HEK293 (cell line): ENCODE data around the gene OOSP1.

Source experiments
- CTCF ChIA-PET: fragments of 350-600 bp; formaldehyde crosslinking; extraction: SDS; loops from one replicate; lab custom pipeline; 2021; ENCODE audit warnings: antibody characterized with exemption; lab: Yijun Ruan, JAX
- POLR2A ChIA-PET: fragments of 300-600 bp; formaldehyde crosslinking; extraction: SDS; loops from one replicate; lab custom pipeline; 2020; ENCODE audit warnings: antibody characterized with exemption, inconsistent platforms; lab: Yijun Ruan, JAX
- H3K27ac ChIP-seq: fragments of 200-500 bp; sonication (Bioruptor generic); 2 replicates; pipeline ENCODE4 v1.5.1; 2014; ENCODE audit warnings: low read depth, low read length, control low read depth, inconsistent platforms; ENCODE audit errors: extremely low read depth
- H3K36me3 ChIP-seq, 2 experiments: fragments of 200-500 bp in 1 of 2; sonication (Bioruptor generic) in 1 of 2; 1 replicate in 1 of 2; 2 replicates in 1 of 2; pipeline ENCODE4 v1.5.1; 2014 to 2017; ENCODE audit warnings: inconsistent platforms in 2 of 2, low read length in 2 of 2; ENCODE audit not compliant: control insufficient read depth in 2 of 2, insufficient read depth in 1 of 2
- H3K4me1 ChIP-seq: fragments of 200-500 bp; sonication (Bioruptor generic); 2 replicates; pipeline ENCODE4 v1.5.1; 2014; ENCODE audit warnings: mild to moderate bottlenecking, low read length, inconsistent platforms; ENCODE audit not compliant: control insufficient read depth, insufficient read depth
- H3K4me3 ChIP-seq: 2 replicates; pipeline ENCODE4 v1.5.1; 2011; ENCODE audit warnings: low read depth, mild to moderate bottlenecking, control low read depth, low read length, moderate library complexity
- H3K9me3 ChIP-seq: fragments of 200-500 bp; sonication (Bioruptor generic); 2 replicates; pipeline ENCODE4 v1.5.1; 2014; ENCODE audit warnings: low read depth, low read length, inconsistent platforms; ENCODE audit not compliant: control insufficient read depth, insufficient read depth
- OSR2 ChIP-seq: fragments of 450-650 bp; formaldehyde crosslinking; IDR thresholded peaks from 2 replicates; pipeline ENCODE4 v1.5.1; 2016; ENCODE audit warnings: missing biosample characterization, missing genetic modification characterization
- SP7 ChIP-seq: fragments of 450-650 bp; formaldehyde crosslinking; IDR thresholded peaks from 2 replicates; pipeline ENCODE4 v1.5.1; 2016; ENCODE audit warnings: missing biosample characterization, missing genetic modification characterization
- ZBTB1 ChIP-seq: fragments of 450-650 bp; formaldehyde crosslinking; IDR thresholded peaks from 2 replicates; pipeline ENCODE4 v1.5.1; 2016; ENCODE audit warnings: missing biosample characterization, missing genetic modification characterization
- ZNF114 ChIP-seq: fragments of 450-650 bp; formaldehyde crosslinking; IDR thresholded peaks from 2 replicates; pipeline ENCODE4 v1.5.0; 2017; ENCODE audit warnings: missing biosample characterization, missing genetic modification characterization
- ZNF132 ChIP-seq: fragments of 450-650 bp; formaldehyde crosslinking; IDR thresholded peaks from 2 replicates; pipeline ENCODE4 v1.5.1; 2017; ENCODE audit warnings: missing biosample characterization, missing genetic modification characterization, borderline replicate concordance
- ZNF146 ChIP-seq: fragments of 450-650 bp; formaldehyde crosslinking; IDR thresholded peaks from 2 replicates; pipeline ENCODE4 v1.5.1; 2016; ENCODE audit warnings: missing biosample characterization, missing genetic modification characterization
- ZNF155 ChIP-seq: fragments of 450-650 bp; formaldehyde crosslinking; IDR thresholded peaks from 2 replicates; pipeline ENCODE4 v1.5.1; 2016; ENCODE audit warnings: missing biosample characterization, missing genetic modification characterization
- ZNF2 ChIP-seq: fragments of 450-650 bp; formaldehyde crosslinking; IDR thresholded peaks from 2 replicates; pipeline ENCODE4 v1.5.1; 2016; ENCODE audit warnings: missing biosample characterization, missing genetic modification characterization
- ZNF239 ChIP-seq: fragments of 450-650 bp; formaldehyde crosslinking; IDR thresholded peaks from 2 replicates; pipeline ENCODE4 v1.5.1; 2016; ENCODE audit warnings: missing biosample characterization, missing genetic modification characterization
- ZNF416 ChIP-seq: fragments of 450-650 bp; formaldehyde crosslinking; IDR thresholded peaks from 2 replicates; pipeline ENCODE4 v1.5.1; 2016; ENCODE audit warnings: missing biosample characterization, missing genetic modification characterization
- ZNF433 ChIP-seq: fragments of 450-650 bp; formaldehyde crosslinking; IDR thresholded peaks from 2 replicates; pipeline ENCODE4 v1.5.1; 2016; ENCODE audit warnings: missing biosample characterization, missing genetic modification characterization, low read depth
- ZNF596 ChIP-seq: fragments of 450-650 bp; IDR thresholded peaks from 2 replicates; pipeline ENCODE4 v1.5.0; 2018; ENCODE audit warnings: missing biosample characterization, mild to moderate bottlenecking, missing genetic modification characterization, moderate library complexity
- ZNF600 ChIP-seq: fragments of 450-650 bp; formaldehyde crosslinking; IDR thresholded peaks from 2 replicates; pipeline ENCODE4 v1.5.1; 2016; ENCODE audit warnings: missing biosample characterization, missing genetic modification characterization
- ZSCAN16 ChIP-seq: fragments of 450-650 bp; formaldehyde crosslinking; IDR thresholded peaks from 2 replicates; pipeline ENCODE4 v1.5.1; 2016; ENCODE audit warnings: missing biosample characterization, missing genetic modification characterization
- TF ChIP-seq, protein P1 (sequence below): fragments of 450-650 bp; formaldehyde crosslinking; optimal IDR thresholded peaks from 2 replicates; pipeline ENCODE3; 2016; ENCODE audit warnings: missing biosample characterization, mild to moderate bottlenecking, missing genetic modification characterization
- TF ChIP-seq, protein P2 (sequence below): fragments of 450-650 bp; formaldehyde crosslinking; IDR thresholded peaks from 2 replicates; pipeline ENCODE4 v1.5.1; 2016; ENCODE audit warnings: missing biosample characterization, missing genetic modification characterization
- TF ChIP-seq, protein P3 (sequence below): fragments of 450-650 bp; formaldehyde crosslinking; IDR thresholded peaks from 2 replicates; pipeline ENCODE4 v1.5.1; 2016; ENCODE audit warnings: missing biosample characterization, missing genetic modification characterization, low read depth
- TF ChIP-seq, protein P4 (sequence below): fragments of 450-650 bp; IDR thresholded peaks from 2 replicates; pipeline ENCODE4 v1.5.1; 2018; ENCODE audit warnings: missing biosample characterization, missing genetic modification characterization

The OOSP1 gene

DNA sequence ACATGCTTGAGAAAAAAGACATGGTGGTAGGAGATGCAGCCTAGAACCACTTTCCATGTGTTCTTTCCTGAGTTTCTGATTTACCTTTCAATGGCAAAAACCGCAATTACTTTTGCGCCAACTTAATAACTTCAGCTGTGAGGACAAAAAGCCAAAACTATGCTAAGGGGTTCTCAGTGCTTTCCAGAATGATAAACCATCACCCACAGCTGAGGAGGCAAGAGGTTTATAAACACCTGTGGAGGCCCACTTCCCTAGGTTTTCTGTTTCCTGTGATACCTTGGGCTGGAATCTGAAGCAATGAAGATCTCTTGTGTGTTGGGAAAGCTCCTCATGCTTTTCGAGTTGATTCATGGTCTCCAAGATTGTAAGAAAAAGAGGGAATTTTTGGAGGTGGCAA, 25.5 kb downstream of the OOSP1 start, which contains the start of gene OOSP4A:
OOSP4A (plus strand) TSS at position 301 of the 400 bp plus-strand sequence; CDS start at position 301, 0 bp downstream.
- no peaks in the 10 kb centered on the region for H3K9me3 ChIP-seq
- no peaks in the 10 kb centered on the region for H3K36me3 ChIP-seq
- POLR2A ChIA-PET: no interaction called here
- CTCF ChIA-PET: interaction anchor here (0.7 kb wide), 1 partner anchor 429 kb away, joined by 4 read pairs; no protein-coding TSS in a partner anchor
- TF ChIP-seq ZNF239: no peak
- no peak for TF ChIP-seq ZNF596
- no peak for TF ChIP-seq ZNF132 (tag by site-specific recombination)
- no peak for TF ChIP-seq OSR2 (tag by site-specific recombination)
- no peaks in the 10 kb centered on the region for H3K4me1 ChIP-seq
- H3K4me3 ChIP-seq: no peak within 1 kb of the TSS
- no peak within 1 kb of the TSS for H3K27ac ChIP-seq

DNA sequence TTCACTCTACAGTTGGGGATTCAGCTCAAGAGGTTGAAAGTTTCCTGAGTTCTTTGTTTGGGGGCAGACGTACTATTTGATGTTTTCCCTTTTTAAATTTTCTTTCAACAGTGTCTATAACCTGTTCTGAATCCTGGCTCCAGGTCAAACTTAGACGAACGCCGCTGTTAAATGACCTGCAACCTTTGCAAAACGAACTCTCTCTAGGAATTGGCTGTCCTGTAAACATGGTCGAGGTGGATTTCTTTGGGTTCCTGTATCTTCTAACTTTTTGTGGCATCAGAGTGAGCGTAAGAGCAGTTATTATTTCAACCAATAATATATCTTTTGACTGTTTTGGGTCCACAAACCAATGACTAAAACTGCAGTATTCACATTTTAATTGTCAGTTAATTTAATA, 27.2 kb downstream of the OOSP1 start:
- Histone ChIP-seq H3K9me3 (no peaks in the 10 kb centered on the region), H3K27ac (no peak overlapping the region), H3K4me1 (no peaks in the 10 kb centered on the region), H3K4me3 (no peak overlapping the region), H3K36me3 (no peaks in the 10 kb centered on the region)
- ChIA-PET POLR2A (no interaction called here), CTCF (no interaction called here)
- no peak for TF ChIP-seq ZBTB1 (tag by site-specific recombination)
- TF ChIP-seq SP7 (tag by site-specific recombination): no peak
- TF ChIP-seq ZNF433: no peak
- no peak for TF ChIP-seq ZNF155 (tag by site-specific recombination)

DNA sequence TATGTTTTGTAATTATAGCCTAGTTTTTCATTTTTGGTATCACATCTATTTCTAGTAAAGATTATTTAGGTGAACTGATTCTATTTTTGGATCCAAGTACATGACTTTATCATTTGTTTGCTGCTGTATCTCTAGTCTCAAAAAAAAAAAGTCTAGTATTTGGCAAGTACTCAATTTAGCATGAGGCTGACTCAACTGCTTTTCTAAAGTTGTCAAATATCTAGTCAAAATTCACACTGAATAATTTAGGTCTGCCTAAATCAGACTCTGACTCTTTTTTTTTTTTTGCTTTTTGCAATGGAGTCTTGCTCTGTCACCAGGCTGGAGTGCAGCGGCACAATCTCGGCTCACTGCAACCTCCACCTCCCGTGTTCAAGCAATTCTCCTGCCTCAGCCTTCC, 28.0 kb downstream of the OOSP1 start:
- Histone ChIP-seq H3K27ac (no peak overlapping the region), H3K4me3 (no peak overlapping the region)
- no peak for TF ChIP-seq ZNF114 (tag by site-specific recombination)
- TF ChIP-seq, protein P1, sequence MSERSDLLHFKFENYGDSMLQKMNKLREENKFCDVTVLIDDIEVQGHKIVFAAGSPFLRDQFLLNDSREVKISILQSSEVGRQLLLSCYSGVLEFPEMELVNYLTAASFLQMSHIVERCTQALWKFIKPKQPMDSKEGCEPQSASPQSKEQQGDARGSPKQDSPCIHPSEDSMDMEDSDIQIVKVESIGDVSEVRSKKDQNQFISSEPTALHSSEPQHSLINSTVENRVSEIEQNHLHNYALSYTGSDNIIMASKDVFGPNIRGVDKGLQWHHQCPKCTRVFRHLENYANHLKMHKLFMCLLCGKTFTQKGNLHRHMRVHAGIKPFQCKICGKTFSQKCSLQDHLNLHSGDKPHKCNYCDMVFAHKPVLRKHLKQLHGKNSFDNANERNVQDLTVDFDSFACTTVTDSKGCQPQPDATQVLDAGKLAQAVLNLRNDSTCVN (tag by site-specific recombination): no peak
- TF ChIP-seq, protein P2, sequence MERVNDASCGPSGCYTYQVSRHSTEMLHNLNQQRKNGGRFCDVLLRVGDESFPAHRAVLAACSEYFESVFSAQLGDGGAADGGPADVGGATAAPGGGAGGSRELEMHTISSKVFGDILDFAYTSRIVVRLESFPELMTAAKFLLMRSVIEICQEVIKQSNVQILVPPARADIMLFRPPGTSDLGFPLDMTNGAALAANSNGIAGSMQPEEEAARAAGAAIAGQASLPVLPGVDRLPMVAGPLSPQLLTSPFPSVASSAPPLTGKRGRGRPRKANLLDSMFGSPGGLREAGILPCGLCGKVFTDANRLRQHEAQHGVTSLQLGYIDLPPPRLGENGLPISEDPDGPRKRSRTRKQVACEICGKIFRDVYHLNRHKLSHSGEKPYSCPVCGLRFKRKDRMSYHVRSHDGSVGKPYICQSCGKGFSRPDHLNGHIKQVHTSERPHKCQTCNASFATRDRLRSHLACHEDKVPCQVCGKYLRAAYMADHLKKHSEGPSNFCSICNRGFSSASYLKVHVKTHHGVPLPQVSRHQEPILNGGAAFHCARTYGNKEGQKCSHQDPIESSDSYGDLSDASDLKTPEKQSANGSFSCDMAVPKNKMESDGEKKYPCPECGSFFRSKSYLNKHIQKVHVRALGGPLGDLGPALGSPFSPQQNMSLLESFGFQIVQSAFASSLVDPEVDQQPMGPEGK (tag by site-specific recombination): no peak
- TF ChIP-seq, protein P3, sequence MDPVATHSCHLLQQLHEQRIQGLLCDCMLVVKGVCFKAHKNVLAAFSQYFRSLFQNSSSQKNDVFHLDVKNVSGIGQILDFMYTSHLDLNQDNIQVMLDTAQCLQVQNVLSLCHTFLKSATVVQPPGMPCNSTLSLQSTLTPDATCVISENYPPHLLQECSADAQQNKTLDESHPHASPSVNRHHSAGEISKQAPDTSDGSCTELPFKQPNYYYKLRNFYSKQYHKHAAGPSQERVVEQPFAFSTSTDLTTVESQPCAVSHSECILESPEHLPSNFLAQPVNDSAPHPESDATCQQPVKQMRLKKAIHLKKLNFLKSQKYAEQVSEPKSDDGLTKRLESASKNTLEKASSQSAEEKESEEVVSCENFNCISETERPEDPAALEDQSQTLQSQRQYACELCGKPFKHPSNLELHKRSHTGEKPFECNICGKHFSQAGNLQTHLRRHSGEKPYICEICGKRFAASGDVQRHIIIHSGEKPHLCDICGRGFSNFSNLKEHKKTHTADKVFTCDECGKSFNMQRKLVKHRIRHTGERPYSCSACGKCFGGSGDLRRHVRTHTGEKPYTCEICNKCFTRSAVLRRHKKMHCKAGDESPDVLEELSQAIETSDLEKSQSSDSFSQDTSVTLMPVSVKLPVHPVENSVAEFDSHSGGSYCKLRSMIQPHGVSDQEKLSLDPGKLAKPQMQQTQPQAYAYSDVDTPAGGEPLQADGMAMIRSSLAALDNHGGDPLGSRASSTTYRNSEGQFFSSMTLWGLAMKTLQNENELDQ: no peak
- no peak for TF ChIP-seq ZNF146 (tag by site-specific recombination)
- TF ChIP-seq ZNF416 (tag by site-specific recombination): no peak
- no peak for TF ChIP-seq ZSCAN16 (tag by site-specific recombination)
- no peak for TF ChIP-seq ZNF2 (tag by site-specific recombination)
- no peak for TF ChIP-seq ZBTB1 (tag by site-specific recombination)
- TF ChIP-seq, protein P4, sequence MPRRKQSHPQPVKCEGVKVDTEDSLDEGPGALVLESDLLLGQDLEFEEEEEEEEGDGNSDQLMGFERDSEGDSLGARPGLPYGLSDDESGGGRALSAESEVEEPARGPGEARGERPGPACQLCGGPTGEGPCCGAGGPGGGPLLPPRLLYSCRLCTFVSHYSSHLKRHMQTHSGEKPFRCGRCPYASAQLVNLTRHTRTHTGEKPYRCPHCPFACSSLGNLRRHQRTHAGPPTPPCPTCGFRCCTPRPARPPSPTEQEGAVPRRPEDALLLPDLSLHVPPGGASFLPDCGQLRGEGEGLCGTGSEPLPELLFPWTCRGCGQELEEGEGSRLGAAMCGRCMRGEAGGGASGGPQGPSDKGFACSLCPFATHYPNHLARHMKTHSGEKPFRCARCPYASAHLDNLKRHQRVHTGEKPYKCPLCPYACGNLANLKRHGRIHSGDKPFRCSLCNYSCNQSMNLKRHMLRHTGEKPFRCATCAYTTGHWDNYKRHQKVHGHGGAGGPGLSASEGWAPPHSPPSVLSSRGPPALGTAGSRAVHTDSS (tag by site-specific recombination): no peak
- TF ChIP-seq ZNF600 (tag by site-specific recombination): no peak
- TF ChIP-seq, all 188 proteins: peak for 0
- Histone ChIP-seq H3K4me1 (no peaks in the 10 kb centered on the region), H3K9me3 (no peaks in the 10 kb centered on the region), H3K36me3 (no peaks in the 10 kb centered on the region)
- ChIA-PET CTCF (interaction anchor here (0.6 kb wide), 1 partner anchor 29 kb away, joined by 5 read pairs; no protein-coding TSS in a partner anchor), POLR2A (no interaction called here)
